ENCODE measurements around the gene CAV3.

- no peak for TF ChIP-seq ZNF398 (tag by site-specific recombination; IDR thresholded peaks at IDR 0.05)
- TF ChIP-seq CTCF (tag by site-specific recombination; IDR thresholded peaks at IDR 0.05), result no peak
- no peak for TF ChIP-seq REST (tag by site-specific recombination; IDR thresholded peaks at IDR 0.05)
- TF ChIP-seq ZNF561 (tag by site-specific recombination; IDR thresholded peaks at IDR 0.05; ENCODE audit: borderline replicate concordance), result no peak
- no peak for TF ChIP-seq ZNF24 (tag by site-specific recombination; IDR thresholded peaks at IDR 0.05)
- no peak for TF ChIP-seq KLF9 (tag by site-specific recombination; IDR thresholded peaks at IDR 0.05; ENCODE audit: low read depth)
- TF ChIP-seq ZNF558 (tag by site-specific recombination; IDR thresholded peaks at IDR 0.05), result no peak
- no peak for TF ChIP-seq ZNF354C (tag by site-specific recombination; IDR thresholded peaks at IDR 0.05; ENCODE audit: borderline replicate concordance, low read depth)
- TF ChIP-seq ZNF791 (tag by site-specific recombination; IDR thresholded peaks at IDR 0.05), result no peak
These were observed 59.6 kb downstream of the CAV3 start for GRCh38 chr3:8793242-8793641.
